SU-DHL-6 (cell line): Measurements from ENCODE around the gene KIAA0319L.

Source experiments
- CTCF ChIP-seq: fragments of 200-600 bp; sonication (generic); IDR thresholded peaks from one replicate; pipeline ENCODE4 v1.5.1; 2017; ENCODE audit warnings: antibody characterized with exemption, mild to moderate bottlenecking, low read length, moderate library complexity; ENCODE audit not compliant: insufficient read depth, poor library complexity, severe bottlenecking
- EZH2phosphoT487 ChIP-seq: fragments of 200-600 bp; sonication (generic), shearing (Covaris generic); conservative IDR thresholded peaks from 2 replicates; pipeline ENCODE4 v1.6.1; 2018; ENCODE audit warnings: mild to moderate bottlenecking, antibody characterized with exemption, low read length, moderate library complexity, mixed read lengths

GRCh38 chr1:35406103-35406502 lies 151.1 kb downstream of the KIAA0319L start:
- TF ChIP-seq CTCF (no peak), EZH2phosphoT487 (no peak)
